HL-60 (cell line): ENCODE data around the gene PRKG2.
A peak's percentile ranks its signal among the peaks of the same experiment; 100 is the strongest.

Source experiments
- DNase-seq, 2 experiments: peaks; one replicate each; pipeline ENCODE4 v3.0.0-alpha.2; 2010 to 2020; ENCODE audit warnings: low read depth in 1 of 2, low spot score in 1 of 2
- H3K27ac ChIP-seq: fragments of 250-450 bp; sonication (Bioruptor Pico); replicated peaks from 2 replicates; pipeline ENCODE4 v1.5.1; 2020; ENCODE audit warnings: mild to moderate bottlenecking, moderate library complexity
- H3K27me3 ChIP-seq: fragments of 250-450 bp; sonication (Bioruptor Pico); 2 replicates; pipeline ENCODE4 v1.5.1; 2021; ENCODE audit warnings: mild to moderate bottlenecking, moderate library complexity; ENCODE audit not compliant: insufficient read depth, poor library complexity, severe bottlenecking
- H3K4me3 ChIP-seq: replicated peaks from 2 replicates; pipeline ENCODE4 v1.5.1; 2011; ENCODE audit warnings: mild to moderate bottlenecking, control low read depth, low read length; ENCODE audit not compliant: insufficient read depth
- GABPA ChIP-seq: IDR thresholded peaks from 2 replicates; pipeline ENCODE4 v1.6.1; 2012; ENCODE audit warnings: low read depth
- POLR2AphosphoS5 ChIP-seq: IDR thresholded peaks from 2 replicates; pipeline ENCODE4 v1.6.1; 2012; ENCODE audit warnings: low read depth
- SPI1 ChIP-seq: IDR thresholded peaks from 2 replicates; pipeline ENCODE4 v1.6.1; 2012; ENCODE audit warnings: low read depth, mild to moderate bottlenecking, borderline replicate concordance
- long read RNA-seq: library from polyadenylated mRNA; unstranded; transcript quantifications from one replicate; pipeline ENCODE4 v2.0.0, GENCODE V29; 2020
- TF ChIP-seq, protein P1 (sequence below): IDR thresholded peaks from one replicate; pipeline ENCODE4 v1.5.1; 2011; ENCODE audit warnings: low read length, control low read depth, inconsistent platforms; ENCODE audit not compliant: insufficient read depth
- TF ChIP-seq, protein P2 (sequence below): IDR thresholded peaks from 2 replicates; pipeline ENCODE4 v1.6.1; 2012; ENCODE audit warnings: low read depth; ENCODE audit not compliant: insufficient replicate concordance

The PRKG2 gene, protein sequence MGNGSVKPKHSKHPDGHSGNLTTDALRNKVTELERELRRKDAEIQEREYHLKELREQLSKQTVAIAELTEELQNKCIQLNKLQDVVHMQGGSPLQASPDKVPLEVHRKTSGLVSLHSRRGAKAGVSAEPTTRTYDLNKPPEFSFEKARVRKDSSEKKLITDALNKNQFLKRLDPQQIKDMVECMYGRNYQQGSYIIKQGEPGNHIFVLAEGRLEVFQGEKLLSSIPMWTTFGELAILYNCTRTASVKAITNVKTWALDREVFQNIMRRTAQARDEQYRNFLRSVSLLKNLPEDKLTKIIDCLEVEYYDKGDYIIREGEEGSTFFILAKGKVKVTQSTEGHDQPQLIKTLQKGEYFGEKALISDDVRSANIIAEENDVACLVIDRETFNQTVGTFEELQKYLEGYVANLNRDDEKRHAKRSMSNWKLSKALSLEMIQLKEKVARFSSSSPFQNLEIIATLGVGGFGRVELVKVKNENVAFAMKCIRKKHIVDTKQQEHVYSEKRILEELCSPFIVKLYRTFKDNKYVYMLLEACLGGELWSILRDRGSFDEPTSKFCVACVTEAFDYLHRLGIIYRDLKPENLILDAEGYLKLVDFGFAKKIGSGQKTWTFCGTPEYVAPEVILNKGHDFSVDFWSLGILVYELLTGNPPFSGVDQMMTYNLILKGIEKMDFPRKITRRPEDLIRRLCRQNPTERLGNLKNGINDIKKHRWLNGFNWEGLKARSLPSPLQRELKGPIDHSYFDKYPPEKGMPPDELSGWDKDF
- long read RNA-seq: 0 reads

- H3K27ac ChIP-seq: no peak within 1 kb of the TSS
- H3K4me3 ChIP-seq: no peak within 1 kb of the TSS
- H3K27me3 ChIP-seq: peaks cover 40% of the 10 kb centered on the region
- TF ChIP-seq, protein P1, sequence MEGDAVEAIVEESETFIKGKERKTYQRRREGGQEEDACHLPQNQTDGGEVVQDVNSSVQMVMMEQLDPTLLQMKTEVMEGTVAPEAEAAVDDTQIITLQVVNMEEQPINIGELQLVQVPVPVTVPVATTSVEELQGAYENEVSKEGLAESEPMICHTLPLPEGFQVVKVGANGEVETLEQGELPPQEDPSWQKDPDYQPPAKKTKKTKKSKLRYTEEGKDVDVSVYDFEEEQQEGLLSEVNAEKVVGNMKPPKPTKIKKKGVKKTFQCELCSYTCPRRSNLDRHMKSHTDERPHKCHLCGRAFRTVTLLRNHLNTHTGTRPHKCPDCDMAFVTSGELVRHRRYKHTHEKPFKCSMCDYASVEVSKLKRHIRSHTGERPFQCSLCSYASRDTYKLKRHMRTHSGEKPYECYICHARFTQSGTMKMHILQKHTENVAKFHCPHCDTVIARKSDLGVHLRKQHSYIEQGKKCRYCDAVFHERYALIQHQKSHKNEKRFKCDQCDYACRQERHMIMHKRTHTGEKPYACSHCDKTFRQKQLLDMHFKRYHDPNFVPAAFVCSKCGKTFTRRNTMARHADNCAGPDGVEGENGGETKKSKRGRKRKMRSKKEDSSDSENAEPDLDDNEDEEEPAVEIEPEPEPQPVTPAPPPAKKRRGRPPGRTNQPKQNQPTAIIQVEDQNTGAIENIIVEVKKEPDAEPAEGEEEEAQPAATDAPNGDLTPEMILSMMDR: no peak
- TF ChIP-seq, protein P2, sequence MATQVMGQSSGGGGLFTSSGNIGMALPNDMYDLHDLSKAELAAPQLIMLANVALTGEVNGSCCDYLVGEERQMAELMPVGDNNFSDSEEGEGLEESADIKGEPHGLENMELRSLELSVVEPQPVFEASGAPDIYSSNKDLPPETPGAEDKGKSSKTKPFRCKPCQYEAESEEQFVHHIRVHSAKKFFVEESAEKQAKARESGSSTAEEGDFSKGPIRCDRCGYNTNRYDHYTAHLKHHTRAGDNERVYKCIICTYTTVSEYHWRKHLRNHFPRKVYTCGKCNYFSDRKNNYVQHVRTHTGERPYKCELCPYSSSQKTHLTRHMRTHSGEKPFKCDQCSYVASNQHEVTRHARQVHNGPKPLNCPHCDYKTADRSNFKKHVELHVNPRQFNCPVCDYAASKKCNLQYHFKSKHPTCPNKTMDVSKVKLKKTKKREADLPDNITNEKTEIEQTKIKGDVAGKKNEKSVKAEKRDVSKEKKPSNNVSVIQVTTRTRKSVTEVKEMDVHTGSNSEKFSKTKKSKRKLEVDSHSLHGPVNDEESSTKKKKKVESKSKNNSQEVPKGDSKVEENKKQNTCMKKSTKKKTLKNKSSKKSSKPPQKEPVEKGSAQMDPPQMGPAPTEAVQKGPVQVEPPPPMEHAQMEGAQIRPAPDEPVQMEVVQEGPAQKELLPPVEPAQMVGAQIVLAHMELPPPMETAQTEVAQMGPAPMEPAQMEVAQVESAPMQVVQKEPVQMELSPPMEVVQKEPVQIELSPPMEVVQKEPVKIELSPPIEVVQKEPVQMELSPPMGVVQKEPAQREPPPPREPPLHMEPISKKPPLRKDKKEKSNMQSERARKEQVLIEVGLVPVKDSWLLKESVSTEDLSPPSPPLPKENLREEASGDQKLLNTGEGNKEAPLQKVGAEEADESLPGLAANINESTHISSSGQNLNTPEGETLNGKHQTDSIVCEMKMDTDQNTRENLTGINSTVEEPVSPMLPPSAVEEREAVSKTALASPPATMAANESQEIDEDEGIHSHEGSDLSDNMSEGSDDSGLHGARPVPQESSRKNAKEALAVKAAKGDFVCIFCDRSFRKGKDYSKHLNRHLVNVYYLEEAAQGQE: no peak
- TF ChIP-seq GABPA (no peak), SPI1 (no peak), POLR2AphosphoS5 (no peak)
- DNase-seq: no peak
Observed at GRCh38 chr4:81214881-81215868, at the start of gene PRKG2. PRKG2 (minus strand) TSS chr4:81215222; CDS start chr4:81205047, 10,175 bp downstream.

- no peak for DNase-seq
- no peak overlapping the region for H3K27ac ChIP-seq
- no peak overlapping the region for H3K4me3 ChIP-seq
- TF ChIP-seq, protein P1: peak; percentile 8
- TF ChIP-seq, protein P2: no peak
- H3K27me3 ChIP-seq: no peaks in the 10 kb centered on the region
Observed at GRCh38 chr4:81260443-81261101, 45.5 kb upstream of the PRKG2 start.

DNA sequence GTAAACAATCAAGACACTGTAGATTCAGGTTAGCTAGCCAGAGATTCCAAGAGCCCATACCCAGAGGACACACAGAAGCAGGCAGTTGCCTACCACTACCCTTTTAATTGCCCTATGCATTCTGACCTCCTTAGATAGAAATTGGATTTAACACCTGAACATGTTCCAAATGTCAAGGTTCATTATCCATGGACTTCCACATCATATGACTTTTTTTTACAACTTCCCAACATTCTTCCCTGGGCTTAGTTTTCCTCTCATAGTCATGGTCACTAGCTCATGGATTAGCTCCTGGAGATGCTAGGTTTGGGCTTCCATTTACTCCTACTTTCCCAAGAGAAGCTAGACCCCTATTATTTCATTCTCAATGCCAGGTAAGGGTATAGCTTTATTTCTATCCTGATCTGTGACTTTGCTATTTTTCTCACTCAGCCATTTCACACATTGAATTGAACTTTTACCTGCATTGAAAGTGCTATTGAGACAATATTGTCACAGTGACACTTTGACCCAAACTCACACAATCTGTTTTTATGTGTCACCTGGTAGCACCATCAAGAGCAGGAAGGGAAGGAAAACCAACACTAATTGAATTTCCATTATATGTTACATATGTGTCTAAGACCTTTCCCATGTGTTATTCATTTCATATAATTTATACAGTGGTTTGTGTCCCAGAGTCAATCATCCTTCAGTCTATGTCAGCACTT, 44.0 kb upstream of the PRKG2 start:
- H3K27ac ChIP-seq: no peak overlapping the region
- TF ChIP-seq, protein P2: no peak
- TF ChIP-seq SPI1 (no peak), GABPA (no peak), POLR2AphosphoS5 (no peak)
- TF ChIP-seq, protein P1: no peak

More for the DNA sequence above, 44.0 kb upstream of the PRKG2 start:
- Histone ChIP-seq H3K4me3 (no peak overlapping the region), H3K27me3 (no peaks in the 10 kb centered on the region)
- DNase-seq: no peak
